ENCODE results near the gene MAN2A1.

GRCh38 chr5:109656829-109657228 is 32.9 kb upstream of the MAN2A1 start:
- TF ChIP-seq POLR2AphosphoS5 (IDR thresholded peaks at IDR 0.05; ENCODE audit: low read depth, low read length) (no peak), POLR2A (IDR thresholded peaks at IDR 0.05; ENCODE audit: low read depth, low read length) (no peak)

All from GM12891 (cell line).